ENCODE data around the gene VTI1A. TPM values are rescaled to one million over a fixed set of nuclear protein-coding genes. Genes with fewer than 3 reads are reported as not detected.

The VTI1A gene
- total RNA-seq, 1 experiment from 2014 or later, result 22.0 TPM

- H3K4ac ChIP-seq (ENCODE audit: low read depth, low read length), result no peak overlapping the region
- no peak overlapping the region for H2BK5ac ChIP-seq (ENCODE audit: insufficient read length, low read length)
- H3K4me1 ChIP-seq (ENCODE audit: insufficient read depth, low read length), result 0 out of 2 replicates have a peak, but pooled peaks cover 2% of the 10 kb centered on the region
- H4K91ac ChIP-seq (ENCODE audit: insufficient read length, low read depth, low read length), result no peak overlapping the region
- TF ChIP-seq CTCF (conservative IDR thresholded peaks at IDR 0.05), result no peak
- H3K4me2 ChIP-seq (ENCODE audit: insufficient read depth, insufficient read length, low read length), result no peak overlapping the region
- Mint-ChIP-seq H3K4me3 (no peak overlapping the region), H3K9me3 (no peaks in the 10 kb centered on the region), H3K4me1 (peaks cover 21 to 29% of the 10 kb centered on the region in 2 experiments), H3K36me3 (ENCODE audit: insufficient read depth in 1 of 3, low read depth in 3 of 3) (no peaks in the 10 kb centered on the region), H3K27ac (no peak overlapping the region), H3K27me3 (ENCODE audit: low read depth) (no peaks in the 10 kb centered on the region)
- H3K56ac ChIP-seq (ENCODE audit: insufficient read length, low read depth, low read length), result no peak overlapping the region
- H3K79me2 ChIP-seq (ENCODE audit: insufficient read depth, low read length), result no peaks in the 10 kb centered on the region
- no peak overlapping the region for H2BK15ac ChIP-seq (ENCODE audit: low read depth, low read length)
- H4K8ac ChIP-seq (replicated peaks; ENCODE audit: insufficient read length, low read depth, low read length), result no peak overlapping the region
- H2BK20ac ChIP-seq (ENCODE audit: low read depth, low read length, poor library complexity, severe bottlenecking), result no peak overlapping the region
- H3K9ac ChIP-seq (ENCODE audit: extremely low read depth, insufficient read length, low read length), result no peak overlapping the region
- no peak overlapping the region for H3K27ac ChIP-seq (ENCODE audit: insufficient read length, low read depth, low read length)
- H3K23ac ChIP-seq (ENCODE audit: insufficient read length, low read depth, low read length), result no peak overlapping the region
- no peaks in the 10 kb centered on the region for H4K20me1 ChIP-seq (ENCODE audit: control insufficient read depth, insufficient read depth, insufficient read length)
- no peak overlapping the region for H3T11ph ChIP-seq (ENCODE audit: low read length)
- H3K18ac ChIP-seq (ENCODE audit: insufficient read length, low read depth, low read length), result no peak overlapping the region
- no peaks in the 10 kb centered on the region for H3K23me2 ChIP-seq (ENCODE audit: insufficient read length, low read depth, low read length, poor library complexity, severe bottlenecking)
- no peaks in the 10 kb centered on the region for H3K27me3 ChIP-seq (ENCODE audit: insufficient read depth, low read length)
- no peak overlapping the region for H4K5ac ChIP-seq (ENCODE audit: insufficient read length, low read depth, low read length)
- no peak overlapping the region for H2BK12ac ChIP-seq (ENCODE audit: insufficient read length, low read depth, low read length)
- no peak overlapping the region for H2AFZ ChIP-seq (ENCODE audit: low read length)
- no peak overlapping the region for H2AK5ac ChIP-seq (ENCODE audit: insufficient read length, low read length)
- no peak overlapping the region for H3K14ac ChIP-seq (ENCODE audit: insufficient read depth, low read length)
- WGBS (ENCODE audit: extremely low coverage, insufficient read length, low lambda C conversion rate), result no CpG with 5 or more reads among the region's 5 CpGs
- H3K79me1 ChIP-seq (ENCODE audit: insufficient read depth, low read depth, low read length, poor library complexity, severe bottlenecking), result no peaks in the 10 kb centered on the region
- H3K9me3 ChIP-seq (ENCODE audit: control insufficient read depth, low read depth, low read length), result no peaks in the 10 kb centered on the region
- no peak overlapping the region for H2BK120ac ChIP-seq (ENCODE audit: low read depth, low read length, poor library complexity, severe bottlenecking)
- DNase-seq, result no peak
Observed at GRCh38 chr10:112634096-112634830, 187.2 kb downstream of the VTI1A start.

All from H9 (cell line).